Peyer's patch (tissue), 4 donors: ENCODE results near the gene ALDH3B1. TPM values are rescaled to one million over a fixed set of nuclear protein-coding genes. Genes with fewer than 3 reads are reported as not detected.
A peak's percentile ranks its signal among the peaks of the same experiment; 100 is the strongest.

Experiments used
- DNase-seq, 3 donors: peaks; one replicate each; pipeline ENCODE4 v3.0.0-alpha.2; 2017 to 2019
- H3K27ac ChIP-seq, 4 donors: fragments of 200-600 bp; sonication (generic); one replicate each; pipeline ENCODE4 v1.5.1; 2016 to 2019
- H3K27me3 ChIP-seq, 2 donors: fragments of 200-600 bp; sonication (generic); one replicate each; pipeline ENCODE4 v1.5.1; 2019
- H3K36me3 ChIP-seq, 3 donors: fragments of 200-600 bp; sonication (generic); one replicate each; pipeline ENCODE4 v1.5.1; 2016 to 2019
- H3K4me1 ChIP-seq, 4 donors: fragments of 200-600 bp; sonication (generic); one replicate each; pipeline ENCODE4 v1.5.1; 2016 to 2019
- H3K4me3 ChIP-seq, 4 donors: fragments of 200-600 bp; sonication (generic); 1 replicate in 3 of 4; 2 replicates in 1 of 4; pipeline ENCODE4 v1.5.1; 2016 to 2019; ENCODE audit warnings: mild to moderate bottlenecking in 1 of 4
- H3K9me3 ChIP-seq, 4 donors: fragments of 200-600 bp; sonication (generic); one replicate each; pipeline ENCODE4 v1.5.1; 2016 to 2019; ENCODE audit warnings: mild to moderate bottlenecking in 1 of 4
- POLR2A ChIP-seq, 2 donors: fragments of 450-650 bp; IDR thresholded peaks; one replicate each; pipeline ENCODE4 v1.5.1; 2017; ENCODE audit warnings: antibody characterized with exemption in 2 of 2, mild to moderate bottlenecking in 2 of 2, moderate library complexity in 2 of 2
- total RNA-seq, 4 donors: library from RNA; depleted of rRNA; stranded (reverse); fragments of >200 nt; gene quantifications; one replicate each; pipeline ENCODE4 v1.1.0, GENCODE V29; 2016
- TF ChIP-seq, protein P1 (sequence below), 6 experiments: fragments of 450-650 bp in 4 of 6; fragments of 200-600 bp in 2 of 6; sonication (generic) in 1 of 6; IDR thresholded peaks; one replicate each; pipeline ENCODE4 v1.5.1; 2017 to 2019; ENCODE audit warnings: antibody characterized with exemption in 6 of 6, mild to moderate bottlenecking in 3 of 6, moderate library complexity in 1 of 6

The ALDH3B1 gene
- total RNA-seq, 4 donors from 2014 or later: 14.9 to 53.5 (median 37.0) TPM

GRCh38 chr11:68017980-68018729 lies 8.0 kb downstream of the ALDH3B1 start:
- H3K9me3 ChIP-seq: no peaks in the 10 kb centered on the region
- H3K4me1 ChIP-seq: peaks cover 0 to 27% (median 1%) of the 10 kb centered on the region in 4 donors
- H3K27me3 ChIP-seq: no peaks in the 10 kb centered on the region
- peaks cover 0 to 7% (median 0%) of the 10 kb centered on the region in 3 donors for H3K36me3 ChIP-seq
- no peak overlapping the region for H3K4me3 ChIP-seq
- no peak overlapping the region for H3K27ac ChIP-seq
- no peak for DNase-seq
- TF ChIP-seq, protein P1, sequence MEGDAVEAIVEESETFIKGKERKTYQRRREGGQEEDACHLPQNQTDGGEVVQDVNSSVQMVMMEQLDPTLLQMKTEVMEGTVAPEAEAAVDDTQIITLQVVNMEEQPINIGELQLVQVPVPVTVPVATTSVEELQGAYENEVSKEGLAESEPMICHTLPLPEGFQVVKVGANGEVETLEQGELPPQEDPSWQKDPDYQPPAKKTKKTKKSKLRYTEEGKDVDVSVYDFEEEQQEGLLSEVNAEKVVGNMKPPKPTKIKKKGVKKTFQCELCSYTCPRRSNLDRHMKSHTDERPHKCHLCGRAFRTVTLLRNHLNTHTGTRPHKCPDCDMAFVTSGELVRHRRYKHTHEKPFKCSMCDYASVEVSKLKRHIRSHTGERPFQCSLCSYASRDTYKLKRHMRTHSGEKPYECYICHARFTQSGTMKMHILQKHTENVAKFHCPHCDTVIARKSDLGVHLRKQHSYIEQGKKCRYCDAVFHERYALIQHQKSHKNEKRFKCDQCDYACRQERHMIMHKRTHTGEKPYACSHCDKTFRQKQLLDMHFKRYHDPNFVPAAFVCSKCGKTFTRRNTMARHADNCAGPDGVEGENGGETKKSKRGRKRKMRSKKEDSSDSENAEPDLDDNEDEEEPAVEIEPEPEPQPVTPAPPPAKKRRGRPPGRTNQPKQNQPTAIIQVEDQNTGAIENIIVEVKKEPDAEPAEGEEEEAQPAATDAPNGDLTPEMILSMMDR (IDR thresholded peaks at IDR 0.05): no peak
- TF ChIP-seq POLR2A (IDR thresholded peaks at IDR 0.05): no peak

GRCh38 chr11:68018730-68019190 lies 8.6 kb downstream of the ALDH3B1 start:
- DNase-seq: no peak
- Histone ChIP-seq H3K4me1 (peaks cover 0 to 23% (median 1%) of the 10 kb centered on the region in 4 donors), H3K4me3 (no peak overlapping the region), H3K9me3 (no peaks in the 10 kb centered on the region), H3K36me3 (peaks cover 0 to 7% (median 0%) of the 10 kb centered on the region in 3 donors), H3K27ac (no peak overlapping the region), H3K27me3 (no peaks in the 10 kb centered on the region)
- TF ChIP-seq, protein P1 (IDR thresholded peaks at IDR 0.05): no peak
- no peak for TF ChIP-seq POLR2A (IDR thresholded peaks at IDR 0.05)

DNA sequence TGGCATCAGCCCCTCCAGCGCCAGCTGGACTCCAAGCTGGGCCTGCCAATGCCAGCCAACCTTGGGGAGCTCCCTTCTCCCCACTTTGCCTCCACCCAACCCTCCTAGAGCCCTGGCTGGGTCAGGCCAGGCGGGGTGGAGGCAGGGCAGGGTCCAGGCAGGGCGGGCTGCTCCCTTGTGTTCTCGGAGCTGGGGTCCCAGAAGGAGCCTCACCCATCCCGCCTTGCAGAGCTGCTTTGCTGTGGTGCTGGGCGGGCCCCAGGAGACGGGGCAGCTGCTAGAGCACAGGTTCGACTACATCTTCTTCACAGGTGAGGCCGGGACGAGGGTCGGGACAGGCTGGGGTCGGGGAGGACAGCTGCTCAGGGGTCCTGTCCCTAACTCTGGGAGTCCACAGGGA lies 9.4 kb downstream of the ALDH3B1 start:
- no peak for DNase-seq
- Histone ChIP-seq H3K36me3 (peaks cover 0 to 7% (median 0%) of the 10 kb centered on the region in 3 donors), H3K4me1 (peaks cover 0 to 16% (median 1%) of the 10 kb centered on the region in 4 donors), H3K9me3 (no peaks in the 10 kb centered on the region), H3K27ac (no peak overlapping the region), H3K4me3 (no peak overlapping the region), H3K27me3 (no peaks in the 10 kb centered on the region)
- no peak for TF ChIP-seq POLR2A (IDR thresholded peaks at IDR 0.05)
- TF ChIP-seq, protein P1 (IDR thresholded peaks at IDR 0.05): no peak

- no peak for DNase-seq
- peaks cover 0 to 9% (median 0%) of the 10 kb centered on the region in 3 donors for H3K36me3 ChIP-seq
These were observed 10.4 kb downstream of the ALDH3B1 start for GRCh38 chr11:68020575-68020974.

DNA sequence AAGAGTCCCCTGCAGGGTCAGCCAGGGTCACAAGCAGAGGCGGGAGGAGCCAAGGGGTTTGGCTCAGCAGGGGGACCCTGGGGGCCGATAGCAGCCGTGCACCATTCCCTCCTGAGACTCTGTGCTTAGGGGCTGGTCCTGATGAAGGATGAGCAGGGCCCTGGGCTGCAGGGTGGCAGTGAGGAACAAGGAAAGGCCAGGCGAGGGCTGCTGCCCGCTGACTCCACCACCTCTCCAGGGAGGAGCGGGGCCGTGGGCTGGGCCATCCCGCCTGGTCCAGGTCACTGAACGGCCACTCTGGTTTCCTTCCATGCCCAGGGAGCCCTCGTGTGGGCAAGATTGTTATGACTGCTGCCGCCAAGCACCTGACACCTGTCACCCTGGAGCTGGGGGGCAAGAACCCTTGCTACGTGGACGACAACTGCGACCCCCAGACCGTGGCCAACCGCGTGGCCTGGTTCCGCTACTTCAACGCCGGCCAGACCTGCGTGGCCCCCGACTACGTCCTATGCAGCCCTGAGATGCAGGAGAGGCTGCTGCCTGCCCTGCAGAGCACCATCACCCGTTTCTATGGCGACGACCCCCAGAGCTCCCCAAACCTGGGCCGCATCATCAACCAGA lies 11.2 kb downstream of the ALDH3B1 start:
- Histone ChIP-seq H3K4me3 (no peak overlapping the region), H3K9me3 (no peaks in the 10 kb centered on the region), H3K4me1 (peaks cover 0 to 9% (median 0%) of the 10 kb centered on the region in 4 donors), H3K27ac (no peak overlapping the region), H3K27me3 (no peaks in the 10 kb centered on the region), H3K36me3 (peaks cover 0 to 13% (median 0%) of the 10 kb centered on the region in 3 donors)
- no peak for TF ChIP-seq POLR2A (IDR thresholded peaks at IDR 0.05)
- TF ChIP-seq, protein P1 (IDR thresholded peaks at IDR 0.05): peak in 4 of 6 experiments; percentile 31 to 59 (median 53)
- peak in 2 of 3 donors; percentile 74 to 75 for DNase-seq

More at GRCh38 chr11:68020575-68020974, 10.4 kb downstream of the ALDH3B1 start:
- Histone ChIP-seq H3K4me1 (peaks cover 0 to 9% (median 0%) of the 10 kb centered on the region in 4 donors), H3K4me3 (no peak overlapping the region), H3K27ac (no peak overlapping the region), H3K27me3 (no peaks in the 10 kb centered on the region), H3K9me3 (no peaks in the 10 kb centered on the region)
- TF ChIP-seq, protein P1 (IDR thresholded peaks at IDR 0.05): peak in 3 of 6 experiments; percentile 3 to 24 (median 12)
- TF ChIP-seq POLR2A (IDR thresholded peaks at IDR 0.05): no peak
